C4-2B (cell line): Measurements from ENCODE around the gene KCNQ1.

ENCODE experiments used
- H3K27ac ChIP-seq: fragments of 450-650 bp; 2 replicates; pipeline ENCODE4 v1.5.1; 2017
- ZFX ChIP-seq: fragments of 450-650 bp; IDR thresholded peaks from 2 replicates; pipeline ENCODE4 v1.6.1; 2017
- TF ChIP-seq, protein P1 (sequence below): fragments of 450-650 bp; conservative IDR thresholded peaks from 2 replicates; pipeline ENCODE4 v1.5.1; 2017; ENCODE audit warnings: mild to moderate bottlenecking

Gene KCNQ1

DNA sequence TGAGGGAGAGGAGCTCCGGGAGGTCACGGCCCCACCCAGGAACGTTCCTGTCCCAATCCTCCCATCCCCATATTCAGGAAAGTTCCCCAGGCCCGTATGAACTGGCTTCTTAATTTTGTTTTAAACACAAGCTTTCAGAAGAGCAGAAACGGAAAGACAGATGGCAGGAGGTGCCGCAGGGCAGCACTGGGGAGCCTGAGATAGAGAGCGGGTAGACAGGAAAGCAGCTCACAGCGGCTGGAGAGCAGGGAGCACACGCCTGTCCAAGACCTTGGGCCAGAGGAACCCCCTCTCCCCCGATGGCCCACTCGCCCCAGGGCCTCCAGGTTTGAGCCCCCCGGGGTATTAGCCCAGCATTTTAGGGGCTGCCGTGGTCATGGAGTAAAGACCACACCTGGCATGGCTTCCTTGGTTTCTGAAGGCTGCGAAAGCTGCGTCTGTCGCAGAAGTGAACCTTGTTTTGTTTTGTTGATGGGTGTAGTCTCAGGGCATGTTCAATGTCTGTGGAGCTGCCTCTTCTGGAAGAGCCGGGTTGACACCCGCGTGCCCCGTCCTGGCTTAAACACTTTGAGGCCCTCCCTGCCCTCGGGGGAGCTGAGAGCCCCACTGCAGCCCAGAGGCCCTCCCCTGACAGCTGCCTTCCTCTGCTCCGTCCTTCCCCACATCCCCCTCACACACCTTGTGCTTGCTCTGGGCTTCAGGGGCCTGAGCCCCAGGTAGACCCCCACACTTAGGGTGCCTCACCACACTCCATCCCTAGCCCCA, 272.9 kb downstream of the KCNQ1 start:
- TF ChIP-seq, protein P1, sequence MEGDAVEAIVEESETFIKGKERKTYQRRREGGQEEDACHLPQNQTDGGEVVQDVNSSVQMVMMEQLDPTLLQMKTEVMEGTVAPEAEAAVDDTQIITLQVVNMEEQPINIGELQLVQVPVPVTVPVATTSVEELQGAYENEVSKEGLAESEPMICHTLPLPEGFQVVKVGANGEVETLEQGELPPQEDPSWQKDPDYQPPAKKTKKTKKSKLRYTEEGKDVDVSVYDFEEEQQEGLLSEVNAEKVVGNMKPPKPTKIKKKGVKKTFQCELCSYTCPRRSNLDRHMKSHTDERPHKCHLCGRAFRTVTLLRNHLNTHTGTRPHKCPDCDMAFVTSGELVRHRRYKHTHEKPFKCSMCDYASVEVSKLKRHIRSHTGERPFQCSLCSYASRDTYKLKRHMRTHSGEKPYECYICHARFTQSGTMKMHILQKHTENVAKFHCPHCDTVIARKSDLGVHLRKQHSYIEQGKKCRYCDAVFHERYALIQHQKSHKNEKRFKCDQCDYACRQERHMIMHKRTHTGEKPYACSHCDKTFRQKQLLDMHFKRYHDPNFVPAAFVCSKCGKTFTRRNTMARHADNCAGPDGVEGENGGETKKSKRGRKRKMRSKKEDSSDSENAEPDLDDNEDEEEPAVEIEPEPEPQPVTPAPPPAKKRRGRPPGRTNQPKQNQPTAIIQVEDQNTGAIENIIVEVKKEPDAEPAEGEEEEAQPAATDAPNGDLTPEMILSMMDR, result no peak
- no peak for TF ChIP-seq ZFX
- no peak overlapping the region for H3K27ac ChIP-seq

DNA sequence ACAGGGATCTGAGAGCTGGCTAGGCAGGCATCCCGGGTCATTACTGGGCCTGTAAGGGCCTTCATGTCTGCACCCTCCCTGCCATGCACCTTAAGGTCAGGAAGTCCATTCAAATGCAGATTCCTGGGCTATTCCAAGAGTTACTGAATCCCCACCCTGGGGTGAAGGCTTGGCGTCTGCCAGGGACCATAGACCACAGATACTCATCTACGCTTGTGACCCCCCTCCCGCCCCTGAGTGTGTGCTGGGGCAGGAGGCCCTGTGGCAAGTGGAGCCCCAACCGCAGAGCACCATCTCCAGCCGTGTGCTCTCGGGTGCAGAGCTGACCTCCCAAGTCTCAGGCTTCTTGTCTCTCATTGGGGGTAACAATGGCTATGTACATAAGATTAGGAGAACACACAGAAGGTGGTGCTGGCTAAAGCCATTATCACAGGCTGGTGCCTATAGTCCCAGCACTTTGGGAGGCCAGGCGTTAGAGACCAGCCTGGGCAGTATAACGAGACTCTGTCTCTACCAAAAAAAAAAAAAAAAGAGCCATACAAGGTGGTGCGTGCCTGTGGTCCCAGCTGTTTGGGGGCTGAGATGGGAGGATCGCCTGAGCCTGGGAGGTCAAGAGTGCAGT, 274.1 kb downstream of the KCNQ1 start:
- no peak for TF ChIP-seq ZFX
- TF ChIP-seq, protein P1, result no peak
- H3K27ac ChIP-seq, result no peak overlapping the region

DNA sequence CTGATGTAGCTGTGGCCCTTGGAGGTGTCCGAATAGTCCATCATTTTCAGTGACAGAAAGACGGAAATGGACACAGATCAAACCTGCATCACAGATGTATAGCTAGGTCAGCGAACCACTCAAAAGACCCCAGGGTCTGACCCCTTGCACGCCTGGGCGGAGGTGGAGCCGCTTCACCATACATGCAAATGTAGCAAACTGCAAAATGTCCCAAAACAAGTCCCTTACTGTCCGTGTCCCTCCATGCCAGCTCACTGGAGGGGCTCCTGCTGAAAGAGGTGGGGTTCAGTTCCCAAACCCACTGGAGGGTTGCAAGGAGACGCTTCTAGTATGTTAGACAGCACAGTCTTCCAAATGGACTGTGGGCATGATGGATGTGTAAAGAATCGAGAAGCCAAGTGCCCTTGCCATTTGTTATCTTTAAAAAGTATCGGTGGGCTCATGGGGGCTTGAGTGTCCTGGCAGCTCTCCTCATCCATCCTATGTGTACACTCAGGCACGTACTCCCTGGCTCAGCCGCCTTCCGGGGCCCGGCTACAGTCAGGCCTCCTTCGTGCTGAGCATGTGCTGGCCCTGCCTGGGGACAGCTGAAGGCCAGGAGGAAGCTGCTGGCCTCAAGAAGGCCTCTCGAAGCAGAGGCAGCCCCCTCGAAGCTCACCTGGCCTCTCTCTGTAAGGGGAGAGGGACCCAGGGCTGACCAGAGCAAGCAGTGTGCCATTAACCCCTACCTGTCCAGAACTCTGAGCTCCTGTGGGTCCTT, 275.2 kb downstream of the KCNQ1 start:
- no peak for TF ChIP-seq ZFX
- TF ChIP-seq, protein P1, result no peak
- no peak overlapping the region for H3K27ac ChIP-seq

DNA sequence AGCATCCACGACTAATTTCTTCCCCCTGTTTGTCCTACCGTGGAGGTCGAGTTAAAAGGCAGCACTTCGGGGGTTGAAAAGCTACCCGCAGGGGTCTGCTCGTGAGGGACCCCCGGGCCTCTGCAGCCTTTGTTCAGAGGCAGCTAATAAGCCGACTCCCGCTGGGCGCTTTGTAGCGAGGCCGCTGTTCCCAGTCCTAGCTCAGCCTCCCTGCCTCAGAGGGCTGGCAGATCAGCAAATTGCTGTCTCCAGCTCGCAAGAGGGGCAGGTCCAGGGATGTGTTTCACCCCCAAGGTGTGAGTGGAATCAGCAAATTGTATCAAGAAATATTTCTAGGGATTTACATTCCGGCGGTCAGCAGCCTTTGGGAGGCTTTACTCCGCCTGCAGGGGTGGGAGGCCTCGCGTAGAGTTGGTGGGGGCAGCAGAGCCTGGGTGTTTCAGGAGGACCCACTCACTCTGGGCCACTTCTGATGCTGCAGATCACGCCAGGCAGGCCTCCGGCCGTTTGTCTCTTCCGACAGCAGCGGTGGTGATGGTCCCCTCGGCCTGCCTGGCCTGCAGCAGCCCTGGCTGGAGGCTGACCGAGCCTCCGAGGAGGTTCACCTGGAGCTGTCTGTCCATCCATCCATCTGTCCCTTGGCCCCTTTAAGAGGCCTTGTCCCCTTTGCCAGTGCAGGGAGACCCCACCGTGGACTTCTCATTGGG, 276.6 kb downstream of the KCNQ1 start:
- no peak overlapping the region for H3K27ac ChIP-seq
- TF ChIP-seq, protein P1, result no peak
- TF ChIP-seq ZFX, result no peak

DNA sequence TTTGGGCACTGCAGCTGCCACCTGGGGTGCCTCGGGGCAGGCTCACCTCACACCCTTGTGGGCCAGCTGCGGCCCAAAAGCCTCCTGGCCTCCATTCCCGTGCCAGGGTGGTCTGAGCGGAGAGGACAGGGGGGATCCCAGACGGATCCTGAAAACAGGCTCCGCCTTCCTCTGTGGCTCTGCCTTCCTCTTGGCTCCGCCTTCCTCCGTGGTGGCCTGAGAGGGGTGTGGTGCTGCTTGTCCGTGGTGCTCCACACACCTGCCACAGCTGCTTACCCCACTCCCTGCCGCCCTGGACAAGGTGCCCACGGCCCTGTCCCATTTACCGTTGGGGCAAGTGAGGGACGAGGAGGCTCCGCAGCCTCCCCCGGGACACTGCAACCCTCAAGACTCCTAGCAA, 278.1 kb downstream of the KCNQ1 start:
- no peak overlapping the region for H3K27ac ChIP-seq
- TF ChIP-seq, protein P1, result no peak
- TF ChIP-seq ZFX, result no peak

DNA sequence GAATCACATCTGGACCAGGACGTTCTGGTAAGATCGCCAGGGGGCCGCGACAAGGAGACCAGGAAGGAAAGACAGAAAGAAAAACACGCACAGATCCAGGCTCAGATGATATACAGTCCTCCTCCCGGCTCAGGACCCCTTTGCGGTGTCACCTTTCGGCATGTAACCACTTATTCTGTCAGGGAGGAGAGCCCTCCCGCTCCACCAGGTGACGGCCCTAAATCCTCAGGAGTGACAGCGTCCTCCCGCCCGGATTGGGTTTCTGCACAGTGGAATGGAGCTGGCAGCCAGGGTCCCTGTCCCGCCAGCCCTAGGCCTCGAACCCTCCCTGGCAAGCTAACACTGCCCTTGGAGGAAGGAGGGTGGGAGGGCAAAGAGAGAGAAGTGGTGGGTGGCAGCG, 279.3 kb downstream of the KCNQ1 start:
- TF ChIP-seq, protein P1, result no peak
- TF ChIP-seq ZFX, result no peak
- no peak overlapping the region for H3K27ac ChIP-seq
